ENCODE results near the gene IRX2.

- TF ChIP-seq CTCF (IDR thresholded peaks at IDR 0.05 in 4 of 5, conservative IDR thresholded peaks at IDR 0.05 in 1 of 5) (no peak), POLR2A (IDR thresholded peaks at IDR 0.05) (no peak)
These were observed 49.2 kb downstream of the IRX2 start for GRCh38 chr5:2702096-2702879.
